ENCODE measurements around the gene IER5L.

- no peak for TF ChIP-seq POLR2AphosphoS5 (IDR thresholded peaks at IDR 0.05)
- no peak for TF ChIP-seq POLR2A (IDR thresholded peaks at IDR 0.05)
Observed at GRCh38 chr9:129201289-129201688, 23.2 kb upstream of the IER5L start.
